GM12801 (cell line): ENCODE measurements around the gene H2BK1.

ENCODE experiments used
- TF ChIP-seq, protein P1 (sequence below): IDR thresholded peaks from one replicate; pipeline ENCODE4 v1.5.1; 2011; ENCODE audit warnings: control low read depth; ENCODE audit not compliant: insufficient read length; ENCODE audit errors: extremely low read depth

Gene H2BK1

DNA sequence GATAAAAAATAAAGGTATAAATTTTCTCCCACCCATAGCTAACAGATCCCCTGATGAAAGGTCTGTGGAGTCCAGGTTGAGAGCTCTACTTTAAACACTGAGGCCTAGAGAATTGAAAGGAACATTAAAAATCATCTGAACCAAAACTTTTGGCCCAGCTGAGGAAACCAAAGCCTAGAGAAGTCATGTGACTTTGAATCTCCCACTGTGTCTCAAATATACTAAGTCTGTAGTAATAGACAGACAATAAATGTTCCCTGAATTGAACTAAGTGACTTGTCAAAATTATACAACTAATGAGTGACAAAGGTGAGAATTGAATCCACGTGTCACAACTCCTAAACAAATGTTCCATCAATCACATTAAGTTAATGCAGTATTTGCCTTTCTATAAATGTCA, 48.5 kb downstream of the H2BK1 start:
- TF ChIP-seq, protein P1, sequence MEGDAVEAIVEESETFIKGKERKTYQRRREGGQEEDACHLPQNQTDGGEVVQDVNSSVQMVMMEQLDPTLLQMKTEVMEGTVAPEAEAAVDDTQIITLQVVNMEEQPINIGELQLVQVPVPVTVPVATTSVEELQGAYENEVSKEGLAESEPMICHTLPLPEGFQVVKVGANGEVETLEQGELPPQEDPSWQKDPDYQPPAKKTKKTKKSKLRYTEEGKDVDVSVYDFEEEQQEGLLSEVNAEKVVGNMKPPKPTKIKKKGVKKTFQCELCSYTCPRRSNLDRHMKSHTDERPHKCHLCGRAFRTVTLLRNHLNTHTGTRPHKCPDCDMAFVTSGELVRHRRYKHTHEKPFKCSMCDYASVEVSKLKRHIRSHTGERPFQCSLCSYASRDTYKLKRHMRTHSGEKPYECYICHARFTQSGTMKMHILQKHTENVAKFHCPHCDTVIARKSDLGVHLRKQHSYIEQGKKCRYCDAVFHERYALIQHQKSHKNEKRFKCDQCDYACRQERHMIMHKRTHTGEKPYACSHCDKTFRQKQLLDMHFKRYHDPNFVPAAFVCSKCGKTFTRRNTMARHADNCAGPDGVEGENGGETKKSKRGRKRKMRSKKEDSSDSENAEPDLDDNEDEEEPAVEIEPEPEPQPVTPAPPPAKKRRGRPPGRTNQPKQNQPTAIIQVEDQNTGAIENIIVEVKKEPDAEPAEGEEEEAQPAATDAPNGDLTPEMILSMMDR: no peak
